HCT116 (cell line): ENCODE measurements around the gene PSMD3.

ENCODE experiments used
- EZH2 ChIP-seq: fragments of 200-600 bp; sonication (generic); IDR thresholded peaks from 2 replicates; pipeline ENCODE4 v1.6.1; 2017; ENCODE audit warnings: antibody characterized with exemption, mixed run types
- TF ChIP-seq, protein P1 (sequence below): IDR thresholded peaks from 2 replicates; pipeline ENCODE4 v1.6.1; 2012; ENCODE audit warnings: low read depth

DNA sequence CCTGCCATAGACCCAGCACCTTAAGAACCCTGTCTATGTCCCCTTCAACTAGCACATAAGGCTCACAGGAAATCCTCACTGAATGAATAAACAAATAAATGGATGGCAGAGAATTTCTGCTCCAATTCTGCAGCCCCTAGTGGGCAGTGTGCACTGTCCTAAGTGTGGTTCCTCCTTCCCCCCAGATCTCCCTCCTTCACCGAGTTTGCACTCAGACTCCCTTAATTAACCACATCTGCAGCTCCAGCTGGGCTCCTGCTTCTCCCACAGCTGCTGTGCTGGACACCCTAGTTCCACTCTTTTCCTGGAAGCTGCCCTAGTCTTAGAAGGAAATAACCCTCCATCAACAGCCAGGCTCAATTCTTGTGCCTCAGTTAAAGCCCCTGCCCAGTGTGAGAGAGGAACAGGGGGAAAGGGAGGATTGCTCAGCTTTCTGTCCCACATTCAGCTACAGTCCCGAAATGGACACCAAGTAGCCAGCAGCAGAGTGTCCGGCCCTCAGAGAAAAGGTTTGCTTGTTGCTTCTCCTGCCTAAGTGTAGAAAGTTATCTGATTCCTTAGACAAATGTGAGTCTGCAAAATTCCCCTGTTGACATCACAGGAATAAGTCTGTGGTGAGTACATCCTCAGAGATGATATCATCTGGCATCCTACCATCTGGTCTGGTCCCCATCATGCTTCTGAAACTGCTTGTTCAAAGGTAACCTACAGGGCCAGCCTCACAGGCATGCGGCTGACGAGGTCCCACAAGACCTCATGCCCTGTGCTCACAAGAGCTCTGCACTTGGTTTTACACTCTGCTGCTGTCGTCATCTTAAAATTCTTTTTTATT is 40.8 kb upstream of the PSMD3 start:
- no peak for TF ChIP-seq EZH2
- TF ChIP-seq, protein P1, sequence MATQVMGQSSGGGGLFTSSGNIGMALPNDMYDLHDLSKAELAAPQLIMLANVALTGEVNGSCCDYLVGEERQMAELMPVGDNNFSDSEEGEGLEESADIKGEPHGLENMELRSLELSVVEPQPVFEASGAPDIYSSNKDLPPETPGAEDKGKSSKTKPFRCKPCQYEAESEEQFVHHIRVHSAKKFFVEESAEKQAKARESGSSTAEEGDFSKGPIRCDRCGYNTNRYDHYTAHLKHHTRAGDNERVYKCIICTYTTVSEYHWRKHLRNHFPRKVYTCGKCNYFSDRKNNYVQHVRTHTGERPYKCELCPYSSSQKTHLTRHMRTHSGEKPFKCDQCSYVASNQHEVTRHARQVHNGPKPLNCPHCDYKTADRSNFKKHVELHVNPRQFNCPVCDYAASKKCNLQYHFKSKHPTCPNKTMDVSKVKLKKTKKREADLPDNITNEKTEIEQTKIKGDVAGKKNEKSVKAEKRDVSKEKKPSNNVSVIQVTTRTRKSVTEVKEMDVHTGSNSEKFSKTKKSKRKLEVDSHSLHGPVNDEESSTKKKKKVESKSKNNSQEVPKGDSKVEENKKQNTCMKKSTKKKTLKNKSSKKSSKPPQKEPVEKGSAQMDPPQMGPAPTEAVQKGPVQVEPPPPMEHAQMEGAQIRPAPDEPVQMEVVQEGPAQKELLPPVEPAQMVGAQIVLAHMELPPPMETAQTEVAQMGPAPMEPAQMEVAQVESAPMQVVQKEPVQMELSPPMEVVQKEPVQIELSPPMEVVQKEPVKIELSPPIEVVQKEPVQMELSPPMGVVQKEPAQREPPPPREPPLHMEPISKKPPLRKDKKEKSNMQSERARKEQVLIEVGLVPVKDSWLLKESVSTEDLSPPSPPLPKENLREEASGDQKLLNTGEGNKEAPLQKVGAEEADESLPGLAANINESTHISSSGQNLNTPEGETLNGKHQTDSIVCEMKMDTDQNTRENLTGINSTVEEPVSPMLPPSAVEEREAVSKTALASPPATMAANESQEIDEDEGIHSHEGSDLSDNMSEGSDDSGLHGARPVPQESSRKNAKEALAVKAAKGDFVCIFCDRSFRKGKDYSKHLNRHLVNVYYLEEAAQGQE: no peak
